HepG2 (cell line): Measurements from ENCODE around the gene DDI2. TPM values are rescaled to one million over a fixed set of nuclear protein-coding genes. Genes with fewer than 3 reads are reported as not detected.

Experiments
- ATAC-seq: fragments of 200-7000 bp; cut with Tn5 transposase; 3 replicates; pipeline ENCODE4 v1.9.1; 2020; ENCODE audit warnings: mild to moderate bottlenecking, moderate library complexity
- BruUV-seq: library from RNA; stranded (reverse); fragments of 400-500 nt; replicated peaks from 2 replicates; lab custom pipeline; 2021; lab: Mats Ljungman, UMichigan
- CTCF ChIA-PET: fragments of 300-600 bp; formaldehyde crosslinking; extraction: SDS; loops from one replicate; lab custom pipeline; 2021; ENCODE audit warnings: low total read pairs, inconsistent platforms, low intra/inter-chr PET ratio; lab: Yijun Ruan, JAX
- POLR2A ChIA-PET: fragments of 350-600 bp; sonication (Branson Sonifier 250); formaldehyde crosslinking; loops from one replicate; lab custom pipeline; 2020; ENCODE audit warnings: antibody characterized with exemption, inconsistent platforms; lab: Yijun Ruan, JAX
- DNase-seq: peaks from one replicate; pipeline ENCODE4 v3.0.0-alpha.2; 2015; ENCODE audit warnings: low spot score
- FAIRE-seq: peaks from 3 replicates; lab custom pipeline; 2011; peaks lifted over from hg19 to GRCh38; lab: Jason Lieb, UNC
- H2AFZ ChIP-seq: one replicate; pipeline ENCODE4 v1.6.1; 2011; ENCODE audit warnings: low read length, inconsistent platforms
- H3K27ac ChIP-seq: fragments of 300-600 bp; 3 replicates; pipeline ENCODE4 v1.8.0; 2011; ENCODE audit warnings: mixed run types, mild to moderate bottlenecking, mixed read lengths, low read length, inconsistent platforms; ENCODE audit not compliant: insufficient read depth; ENCODE audit errors: extremely low read length
- H3K27me3 ChIP-seq, 2 experiments: fragments of 200-600 bp in 1 of 2; 2 replicates in 1 of 2; 3 replicates in 1 of 2; pipeline versions ENCODE4 v1.6.0 to v1.8.0; 2011; ENCODE audit warnings: low read length in 2 of 2, mild to moderate bottlenecking in 2 of 2, moderate library complexity in 2 of 2, inconsistent platforms in 1 of 2; ENCODE audit not compliant: insufficient read depth in 2 of 2, control insufficient read depth in 1 of 2
- H3K36me3 ChIP-seq, 2 experiments: fragments of 200-600 bp in 1 of 2; replicated peaks in 1 of 2; 2 replicates in 1 of 2; 3 replicates in 1 of 2; pipeline versions ENCODE4 v1.5.1 to v1.8.0; 2011; ENCODE audit warnings: low read length in 2 of 2, inconsistent platforms in 1 of 2; ENCODE audit not compliant: insufficient read depth in 2 of 2, control insufficient read depth in 1 of 2
- H3K4me1 ChIP-seq: 2 replicates; pipeline ENCODE4 v1.5.1; 2012; ENCODE audit warnings: low read length, inconsistent platforms; ENCODE audit not compliant: insufficient read depth
- H3K4me2 ChIP-seq: 2 replicates; pipeline ENCODE4 v1.6.0; 2011; ENCODE audit warnings: low read depth, low read length, inconsistent platforms
- H3K4me3 ChIP-seq, 3 experiments: fragments of 200-600 bp in 1 of 3; sonication (generic), shearing (Covaris generic) in 1 of 3; replicated peaks in 1 of 3; 2 replicates each; pipeline ENCODE4 v1.5.1; 2011 to 2016; ENCODE audit warnings: low read length in 3 of 3, inconsistent platforms in 2 of 3, low read depth in 2 of 3, mild to moderate bottlenecking in 2 of 3, control low read depth in 1 of 3, mixed read lengths in 1 of 3; ENCODE audit not compliant: insufficient read depth in 1 of 3
- H3K79me2 ChIP-seq: one replicate; pipeline ENCODE4 v1.6.1; 2011; ENCODE audit warnings: low read length, inconsistent platforms; ENCODE audit not compliant: insufficient read depth
- H3K9ac ChIP-seq: 2 replicates; pipeline ENCODE4 v1.6.0; 2011; ENCODE audit warnings: mild to moderate bottlenecking, low read depth, low read length, inconsistent platforms; ENCODE audit not compliant: insufficient read depth
- H3K9me3 ChIP-seq: 2 replicates; pipeline ENCODE4 v1.5.1; 2012; ENCODE audit warnings: mild to moderate bottlenecking, low read length
- H4K20me1 ChIP-seq: 2 replicates; pipeline ENCODE4 v1.6.0; 2011; ENCODE audit warnings: inconsistent platforms, mild to moderate bottlenecking, low read length, moderate library complexity; ENCODE audit not compliant: insufficient read depth
- ARNT2 ChIP-seq: sonication (generic); formaldehyde crosslinking; IDR thresholded peaks from 2 replicates; pipeline ENCODE4 v1.8.0; 2022; ENCODE audit warnings: mild to moderate bottlenecking, low read depth, missing genetic modification reagents, moderate library complexity
- BORCS8-MEF2B ChIP-seq: sonication (generic); formaldehyde crosslinking; IDR thresholded peaks from 2 replicates; pipeline ENCODE4 v1.8.0; 2022; ENCODE audit warnings: mild to moderate bottlenecking, missing genetic modification reagents
- MIER3 ChIP-seq: IDR thresholded peaks from 2 replicates; pipeline ENCODE4 v1.6.1; 2016; ENCODE audit warnings: missing compliant biosample characterization, borderline replicate concordance
- MNT ChIP-seq: fragments of 450-650 bp; IDR thresholded peaks from 2 replicates; pipeline ENCODE4 v1.6.1; 2016
- SMC3 ChIP-seq: IDR thresholded peaks from 2 replicates; pipeline ENCODE4 v1.6.1; 2011; ENCODE audit warnings: low read length, improper control_type of control experiment
- SRSF9 ChIP-seq: fragments of 200-400 bp; formaldehyde crosslinking; IDR thresholded peaks from 2 replicates; pipeline ENCODE4 v1.6.1; 2018; ENCODE audit warnings: borderline replicate concordance, mild to moderate bottlenecking, low read depth, low read length; ENCODE audit not compliant: insufficient read depth, poor library complexity, severe bottlenecking
- ZBTB4 ChIP-seq: sonication (generic); formaldehyde crosslinking; IDR thresholded peaks from 2 replicates; pipeline ENCODE4 v1.4.0; 2020; ENCODE audit warnings: missing genetic modification reagents, mild to moderate bottlenecking, borderline replicate concordance
- ZNF160 ChIP-seq: sonication (generic); formaldehyde crosslinking; IDR thresholded peaks from 2 replicates; pipeline ENCODE4 v1.8.0; 2022; ENCODE audit warnings: mild to moderate bottlenecking, inconsistent platforms, missing genetic modification reagents
- ZNF616 ChIP-seq: sonication (generic); formaldehyde crosslinking; IDR thresholded peaks from 2 replicates; pipeline ENCODE4 v1.5.0; 2020; ENCODE audit warnings: low read depth, mild to moderate bottlenecking, missing genetic modification reagents
- ZNF737 ChIP-seq: sonication (generic); formaldehyde crosslinking; IDR thresholded peaks from 2 replicates; pipeline ENCODE4 v1.5.0; 2020; ENCODE audit warnings: missing genetic modification reagents, mild to moderate bottlenecking, borderline replicate concordance
- ZNF773 ChIP-seq: sonication (generic); formaldehyde crosslinking; IDR thresholded peaks from 2 replicates; pipeline ENCODE4 v1.4.0; 2020; ENCODE audit warnings: missing genetic modification reagents, borderline replicate concordance
- WGBS: methylation state at CpG from one replicate; pipeline ENCODE4 v1.1.6; 2017; ENCODE audit warnings: low lambda C conversion rate; 5-methylcytosine and 5-hydroxymethylcytosine counted together
- in situ Hi-C: cut with HindIII; loops from 2 replicates; pipeline ENCODE4 v1.10.0; 2017; ENCODE audit warnings: low pct_unique_long_range_greater_than_20kb; ENCODE audit not compliant: extremely low pct_ligation_motif_present
- intact Hi-C: fragments of 100-400 bp; cut with micrococcal nuclease; formaldehyde crosslinking; loops from one replicate; pipeline ENCODE4 v1.10.0; 2022; ENCODE audit not compliant: unreplicated experiment
- polyA plus RNA-seq, 8 experiments: library from polyadenylated mRNA; depleted of rRNA in 3 of 8; stranded (reverse) in 7 of 8; unstranded in 1 of 8; fragments of >200 nt; fragmentation: Illumina TruSeq in 4 of 8; extraction: Trizol in 4 of 8; gene quantifications; 2 replicates each; pipeline versions ENCODE4 v1.2.1 to v1.2.3, GENCODE V29; 2011 to 2016; ENCODE audit warnings: low read depth in 4 of 8, missing spikeins in 1 of 8, mixed read lengths in 1 of 8; ENCODE audit not compliant: insufficient read depth in 1 of 8
- total RNA-seq, 5 experiments: library from RNA; depleted of rRNA; stranded (reverse); fragments of >200 nt; fragmentation: Illumina TruSeq; extraction: Trizol; gene quantifications; 2 replicates each; pipeline ENCODE4 v1.2.3, GENCODE V29; 2016; ENCODE audit warnings: low read depth in 1 of 5

DDI2 gene
- total and polyA plus RNA-seq, 2 of the 13 experiments (the other 11 are each of a cell fraction or from before 2014, with no cell fraction given), result 8.5 to 25.7 TPM

GRCh38 chr1:15712168-15712567 is 94.9 kb downstream of the DDI2 start:
- H3K27me3 ChIP-seq, result no peaks in the 10 kb centered on the region
- 96% methylated on average over 4 of the region's 4 CpGs for WGBS
- in situ Hi-C loops, result no loop called here
- no peak for DNase-seq
- no peak overlapping the region for H3K27ac ChIP-seq
- no peaks in the 10 kb centered on the region for H3K9me3 ChIP-seq
- no peak overlapping the region for H3K4me3 ChIP-seq
- 0 out of 2 replicates have a peak, but pooled peaks cover 4% of the 10 kb centered on the region for H4K20me1 ChIP-seq
- peaks cover 7% of the 10 kb centered on the region for H3K79me2 ChIP-seq
- H3K9ac ChIP-seq, result no peak overlapping the region
- no peaks in the 10 kb centered on the region for H3K4me1 ChIP-seq
- no peak for FAIRE-seq
- no peak for TF ChIP-seq MNT
- no peak for TF ChIP-seq ZBTB4 (CRISPR knock-in tag)
- no peak for TF ChIP-seq ZNF773 (CRISPR knock-in tag)
- no peak for TF ChIP-seq SRSF9
- TF ChIP-seq MIER3 (CRISPR knock-in tag), result no peak
- no peak for TF ChIP-seq BORCS8-MEF2B (CRISPR knock-in tag)
- no peak for TF ChIP-seq ZNF737 (CRISPR knock-in tag)
- TF ChIP-seq SMC3, result no peak
- no peak for TF ChIP-seq ZNF160
- TF ChIP-seq ARNT2, result no peak
- no peak for TF ChIP-seq ZNF616
- BruUV-seq, result no TSS peak
- H3K36me3 ChIP-seq, result peaks cover 6 to 24% of the 10 kb centered on the region in 2 experiments; a peak in 4 of 5 replicates
- intact Hi-C loops, result no loop called here
- H2AFZ ChIP-seq, result no peak overlapping the region
- CTCF ChIA-PET, result no interaction called here
- ATAC-seq, result no peak
- no peak overlapping the region for H3K4me2 ChIP-seq
- POLR2A ChIA-PET, result no interaction called here
